DOHH2 (cell line): ENCODE results near the gene MED8.
"Not testable (repeated sequence)": the region's sequence is repeated elsewhere in the genome, so short reads cannot be mapped to it uniquely, and the experiment has no call there.

Source experiments
- H3F3A ChIP-seq: fragments of 200-600 bp; sonication (generic), shearing (Covaris generic); 2 replicates; pipeline ENCODE4 v1.6.0; 2016; ENCODE audit warnings: antibody characterized with exemption, mild to moderate bottlenecking; ENCODE audit not compliant: control insufficient read depth, insufficient read depth
- H3K27ac ChIP-seq: fragments of 200-600 bp; sonication (generic); 2 replicates; pipeline ENCODE4 v1.5.1; 2014; ENCODE audit warnings: low read depth, mild to moderate bottlenecking, low read length, moderate library complexity
- H3K27me3 ChIP-seq: fragments of 200-600 bp; sonication (generic); 2 replicates; pipeline ENCODE4 v1.6.1; 2014; ENCODE audit warnings: mild to moderate bottlenecking, low read length, mixed read lengths; ENCODE audit not compliant: control insufficient read depth
- H3K36me3 ChIP-seq: fragments of 200-600 bp; sonication (generic); 2 replicates; pipeline ENCODE4 v1.6.1; 2014; ENCODE audit warnings: mild to moderate bottlenecking, low read length, moderate library complexity, mixed read lengths; ENCODE audit not compliant: control insufficient read depth
- H3K4me1 ChIP-seq: fragments of 200-600 bp; sonication (generic); 2 replicates; pipeline ENCODE4 v1.6.1; 2014; ENCODE audit warnings: mild to moderate bottlenecking, low read length, mixed read lengths; ENCODE audit not compliant: control insufficient read depth
- H3K4me2 ChIP-seq: fragments of 200-600 bp; sonication (generic); 2 replicates; pipeline ENCODE4 v1.6.0; 2014; ENCODE audit warnings: mild to moderate bottlenecking, low read length, moderate library complexity
- H3K4me3 ChIP-seq: fragments of 200-600 bp; sonication (generic); 2 replicates; pipeline ENCODE4 v1.5.1; 2014; ENCODE audit warnings: mild to moderate bottlenecking, low read length, mixed read lengths
- H3K79me2 ChIP-seq: fragments of 200-600 bp; sonication (generic); 2 replicates; pipeline ENCODE4 v1.6.1; 2014; ENCODE audit warnings: mild to moderate bottlenecking, low read length, mixed read lengths; ENCODE audit not compliant: control insufficient read depth
- H3K9me2 ChIP-seq: fragments of 200-600 bp; sonication (generic); replicated peaks from 2 replicates; pipeline ENCODE4 v1.6.1; 2014; ENCODE audit warnings: mild to moderate bottlenecking, low read length, mixed read lengths; ENCODE audit not compliant: control insufficient read depth
- H3K9me3 ChIP-seq: fragments of 200-600 bp; sonication (generic); 2 replicates; pipeline ENCODE4 v1.6.1; 2014; ENCODE audit warnings: antibody characterized with exemption, low read length, mixed read lengths; ENCODE audit not compliant: control insufficient read depth, insufficient read depth
- H4K20me1 ChIP-seq: fragments of 200-600 bp; sonication (generic); 2 replicates; pipeline ENCODE4 v1.6.0; 2014; ENCODE audit warnings: low read depth, mild to moderate bottlenecking, antibody characterized with exemption, low read length, moderate library complexity; ENCODE audit not compliant: control insufficient read depth, insufficient read depth
- EZH2phosphoT487 ChIP-seq: fragments of 200-600 bp; sonication (generic); IDR thresholded peaks from 2 replicates; pipeline ENCODE4 v1.6.1; 2017; ENCODE audit warnings: borderline replicate concordance, mild to moderate bottlenecking, antibody characterized with exemption, low read length, moderate library complexity, mixed read lengths
- TF ChIP-seq, protein P1 (sequence below): fragments of 200-600 bp; sonication (generic); IDR thresholded peaks from one replicate; pipeline ENCODE4 v1.5.1; 2014; ENCODE audit warnings: antibody characterized with exemption, mild to moderate bottlenecking, low read depth, low read length; ENCODE audit not compliant: poor library complexity, severe bottlenecking

Gene MED8

DNA sequence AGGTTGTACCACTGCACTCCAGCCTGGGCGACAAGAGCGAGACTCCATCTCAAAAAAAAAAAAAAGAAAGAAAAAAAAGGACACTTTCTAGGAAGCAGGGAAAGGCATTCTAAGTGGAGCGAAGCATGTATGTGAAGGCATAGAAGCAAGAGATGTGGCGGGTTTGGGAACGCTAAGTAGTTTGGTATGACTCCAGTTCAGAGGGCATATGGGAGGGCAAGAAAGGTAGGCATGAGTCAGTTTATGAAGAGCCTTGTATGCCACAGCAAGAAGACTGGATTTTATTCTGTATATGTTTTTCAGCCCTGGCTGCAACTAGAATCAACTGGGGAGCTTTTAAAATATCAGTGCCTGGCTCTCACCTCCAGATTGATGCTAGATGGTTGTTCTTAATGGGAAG is 17.4 kb downstream of the MED8 start:
- TF ChIP-seq, protein P1, sequence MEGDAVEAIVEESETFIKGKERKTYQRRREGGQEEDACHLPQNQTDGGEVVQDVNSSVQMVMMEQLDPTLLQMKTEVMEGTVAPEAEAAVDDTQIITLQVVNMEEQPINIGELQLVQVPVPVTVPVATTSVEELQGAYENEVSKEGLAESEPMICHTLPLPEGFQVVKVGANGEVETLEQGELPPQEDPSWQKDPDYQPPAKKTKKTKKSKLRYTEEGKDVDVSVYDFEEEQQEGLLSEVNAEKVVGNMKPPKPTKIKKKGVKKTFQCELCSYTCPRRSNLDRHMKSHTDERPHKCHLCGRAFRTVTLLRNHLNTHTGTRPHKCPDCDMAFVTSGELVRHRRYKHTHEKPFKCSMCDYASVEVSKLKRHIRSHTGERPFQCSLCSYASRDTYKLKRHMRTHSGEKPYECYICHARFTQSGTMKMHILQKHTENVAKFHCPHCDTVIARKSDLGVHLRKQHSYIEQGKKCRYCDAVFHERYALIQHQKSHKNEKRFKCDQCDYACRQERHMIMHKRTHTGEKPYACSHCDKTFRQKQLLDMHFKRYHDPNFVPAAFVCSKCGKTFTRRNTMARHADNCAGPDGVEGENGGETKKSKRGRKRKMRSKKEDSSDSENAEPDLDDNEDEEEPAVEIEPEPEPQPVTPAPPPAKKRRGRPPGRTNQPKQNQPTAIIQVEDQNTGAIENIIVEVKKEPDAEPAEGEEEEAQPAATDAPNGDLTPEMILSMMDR, result no peak
- TF ChIP-seq EZH2phosphoT487, result no peak
- peaks cover 3% of the 10 kb centered on the region; the same call in 1 of the 2 replicates for H3F3A ChIP-seq

DNA sequence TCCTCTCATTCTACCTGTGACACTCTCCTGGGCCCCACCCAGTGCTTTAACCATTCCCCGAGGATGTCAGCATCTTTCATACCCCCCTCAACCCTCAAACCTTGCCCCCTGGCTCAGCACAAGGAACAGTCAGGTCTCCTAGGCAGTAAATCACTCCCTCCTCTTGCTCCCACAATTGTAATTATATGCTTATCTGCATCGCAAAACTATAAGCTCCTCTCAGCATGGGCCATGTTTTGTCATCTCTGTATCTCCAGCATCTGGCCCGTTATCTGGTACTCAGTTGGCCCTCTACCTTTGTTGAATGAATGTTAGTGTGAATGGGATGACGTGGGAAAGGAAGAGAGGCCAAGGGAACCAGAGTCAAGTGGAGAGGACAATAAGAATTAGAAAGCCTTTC is 19.0 kb downstream of the MED8 start:
- Histone ChIP-seq H3K4me1 (peaks cover 18% of the 10 kb centered on the region), H3K36me3 (peaks cover 9% of the 10 kb centered on the region), H4K20me1 (no peaks in the 10 kb centered on the region), H3K4me2 (no peak overlapping the region), H3F3A (peaks cover 3% of the 10 kb centered on the region; the same call in 1 of the 2 replicates), H3K9me2 (no peaks in the 10 kb centered on the region), H3K4me3 (no peak overlapping the region), H3K9me3 (no peaks in the 10 kb centered on the region), H3K27ac (no peak overlapping the region), H3K79me2 (peaks cover 31% of the 10 kb centered on the region), H3K27me3 (no peaks in the 10 kb centered on the region)
- TF ChIP-seq, protein P1, result no peak
- TF ChIP-seq EZH2phosphoT487, result no peak

More for the DNA sequence above, 17.4 kb downstream of the MED8 start:
- Histone ChIP-seq H3K36me3 (peaks cover 7% of the 10 kb centered on the region), H3K4me1 (peaks cover 6% of the 10 kb centered on the region), H3K79me2 (peaks cover 15% of the 10 kb centered on the region), H3K27me3 (no peaks in the 10 kb centered on the region), H3K4me2 (no peak overlapping the region), H3K27ac (no peak overlapping the region), H3K9me3 (no peaks in the 10 kb centered on the region), H3K4me3 (no peak overlapping the region), H4K20me1 (no peaks in the 10 kb centered on the region), H3K9me2 (no peaks in the 10 kb centered on the region)

DNA sequence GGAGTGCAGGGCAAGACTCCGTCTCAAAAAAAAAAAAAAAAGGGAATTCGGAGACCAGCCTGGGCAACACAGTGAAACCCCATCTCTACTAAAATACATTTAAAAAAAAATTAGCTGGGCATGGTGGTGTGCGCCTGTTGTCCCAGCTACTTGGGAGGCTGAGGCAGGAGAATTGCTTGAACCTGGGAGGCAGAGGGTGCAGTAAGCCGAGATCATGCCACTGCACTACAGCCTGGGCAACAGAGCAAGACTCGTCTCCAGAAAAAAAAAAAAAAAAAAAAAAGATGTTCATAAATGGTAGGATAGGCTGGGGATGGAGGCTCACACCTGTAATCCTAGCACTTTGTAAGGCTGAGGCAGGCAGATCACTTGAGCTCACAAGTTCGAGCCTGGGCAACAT is 19.8 kb downstream of the MED8 start:
- Histone ChIP-seq H3K79me2 (peaks cover 39% of the 10 kb centered on the region), H3K4me1 (peaks cover 20% of the 10 kb centered on the region), H3K36me3 (peaks cover 17% of the 10 kb centered on the region)
- not testable (repeated sequence) for H3K9me2 ChIP-seq, H3K9me3 ChIP-seq, H3K27ac ChIP-seq, H4K20me1 ChIP-seq, H3K4me2 ChIP-seq, H3K4me3 ChIP-seq, H3F3A ChIP-seq, H3K27me3 ChIP-seq

DNA sequence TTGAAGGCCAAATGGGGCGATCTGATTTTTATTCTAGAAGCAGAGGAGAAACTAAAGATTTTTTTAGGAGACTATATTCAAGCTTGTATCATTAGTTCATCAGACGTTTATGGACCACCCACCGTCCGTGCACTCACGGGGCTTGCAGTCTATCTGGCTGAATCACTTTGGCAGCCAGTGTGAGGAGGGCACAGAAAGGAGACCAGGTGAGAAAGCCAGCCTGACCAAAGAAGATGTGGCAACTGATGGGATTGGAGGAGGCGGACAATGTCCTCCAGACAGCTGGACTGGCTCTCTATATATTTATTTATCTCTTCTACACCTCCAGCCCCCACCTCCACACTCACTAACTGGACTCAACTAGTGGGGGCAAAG is 21.0 kb downstream of the MED8 start:
- Histone ChIP-seq H3K9me2 (no peaks in the 10 kb centered on the region), H3K4me3 (peak overlapping the region; percentile 85), H3K4me2 (peak overlapping the region; percentile 92), H3K36me3 (peaks cover 29% of the 10 kb centered on the region), H3K4me1 (peaks cover 20% of the 10 kb centered on the region), H4K20me1 (no peaks in the 10 kb centered on the region), H3K27ac (peak overlapping the region; percentile 84), H3K9me3 (no peaks in the 10 kb centered on the region), H3K27me3 (no peaks in the 10 kb centered on the region), H3F3A (peaks cover 3% of the 10 kb centered on the region; the same call in 1 of the 2 replicates), H3K79me2 (peaks cover 39% of the 10 kb centered on the region)
- no peak for TF ChIP-seq EZH2phosphoT487
- TF ChIP-seq, protein P1, result no peak
